ENCODE data around the gene NOSIP. TPM values are rescaled to one million over a fixed set of nuclear protein-coding genes. Genes with fewer than 3 reads are reported as not detected.

NOSIP gene
- total RNA-seq: 128 and 141 TPM in 2 replicates

GRCh38 chr19:49580264-49581006, at the start of gene NOSIP:
Gene NOSIP (minus strand): TSS chr19:49580556. CDS start chr19:49560691, 19,865 bp downstream.

GRCh38 chr19:49590971-49591730, 10.8 kb upstream of the NOSIP start, which contains the start of gene PRR12:
Gene PRR12 (plus strand): TSS chr19:49591182. CDS start chr19:49591655, 473 bp downstream.

GRCh38 chr19:49581007-49581508, 702 bp upstream of the NOSIP start, which contains the start of gene PRRG2:
Gene PRRG2 (plus strand): TSS chr19:49581316. CDS start chr19:49583220, 1,904 bp downstream.

Other genes with a start within 250 kb of the NOSIP start
- not detected in 2 replicates for gene CD37, start 245.2 kb downstream of the NOSIP start, total RNA-seq
- gene TEAD2, start 218.1 kb downstream of the NOSIP start, total RNA-seq: 34.4 and 53.1 TPM in 2 replicates
- gene DKKL1, start 216.7 kb downstream of the NOSIP start, total RNA-seq: not detected in 2 replicates
- gene KASH5, start 192.3 kb downstream of the NOSIP start, total RNA-seq: not detected in 2 replicates
- not detected in 2 replicates for gene PTH2, start 157.1 kb downstream of the NOSIP start, total RNA-seq
- not detected in 2 replicates for gene GFY, start 155.2 kb downstream of the NOSIP start, total RNA-seq
- gene SLC17A7, start 139.0 kb downstream of the NOSIP start, total RNA-seq: 0.09 TPM in 2 replicates
- 131 and 146 TPM in 2 replicates for gene PIH1D1, start 128.7 kb downstream of the NOSIP start, total RNA-seq
- 31.3 and 66.9 TPM in 2 replicates for gene ALDH16A1, start 127.3 kb downstream of the NOSIP start, total RNA-seq
- gene FLT3LG, start 106.3 kb downstream of the NOSIP start, total RNA-seq: 1.1 and 1.4 TPM in 2 replicates
- 3,283 and 3,317 TPM in 2 replicates for gene RPL13A, start 92.9 kb downstream of the NOSIP start, total RNA-seq
- gene RPS11, start 84.1 kb downstream of the NOSIP start, total RNA-seq: 3,523 and 3,741 TPM in 2 replicates
- gene FCGRT, start 67.9 kb downstream of the NOSIP start, total RNA-seq: 64.2 and 84.9 TPM in 2 replicates
- gene RCN3, start 52.6 kb downstream of the NOSIP start, total RNA-seq: 119 and 156 TPM in 2 replicates
- gene PRRG2, start 760 bp upstream of the NOSIP start, total RNA-seq: 1.4 and 4.2 TPM in 2 replicates
- 1.8 and 3.6 TPM in 2 replicates for gene PRR12, start 10.6 kb upstream of the NOSIP start, total RNA-seq
- 26.4 and 63.0 TPM in 2 replicates for gene RRAS, start 59.6 kb upstream of the NOSIP start, total RNA-seq
- 10.0 and 14.0 TPM in 2 replicates for gene SCAF1, start 61.7 kb upstream of the NOSIP start, total RNA-seq
- 53.0 and 68.9 TPM in 2 replicates for gene IRF3, start 85.3 kb upstream of the NOSIP start, total RNA-seq
- 5.4 and 6.0 TPM in 2 replicates for gene BCL2L12, start 85.4 kb upstream of the NOSIP start, total RNA-seq
- 484 and 610 TPM in 2 replicates for gene PRMT1, start 96.7 kb upstream of the NOSIP start, total RNA-seq
- gene ADM5, start 109.0 kb upstream of the NOSIP start, total RNA-seq: 0.47 and 0.54 TPM in 2 replicates
- gene CPT1C, start 110.6 kb upstream of the NOSIP start, total RNA-seq: 15.3 and 16.9 TPM in 2 replicates
- 0.09 TPM in 1 of 2 replicates, not detected in the other for gene TSKS, start 182.8 kb upstream of the NOSIP start, total RNA-seq
- 54.7 and 63.5 TPM in 2 replicates for gene AP2A1, start 186.4 kb upstream of the NOSIP start, total RNA-seq
- gene FUZ, start 232.7 kb upstream of the NOSIP start, total RNA-seq: 13.9 and 25.0 TPM in 2 replicates
- 11.9 and 15.3 TPM in 2 replicates for gene MED25, start 237.7 kb upstream of the NOSIP start, total RNA-seq

Measured in endothelial cell of coronary artery (primary cell).